IPS DF 6.9 (cell line): ENCODE measurements around the gene REPS1.
"Not testable (repeated sequence)": the region's sequence is repeated elsewhere in the genome, so short reads cannot be mapped to it uniquely, and the experiment has no call there.

ENCODE experiments used
- DNase-seq: peaks from one replicate; pipeline ENCODE4 v3.0.0-alpha.2; 2013; ENCODE audit warnings: low read depth, low spot score
- H3K27ac ChIP-seq: one replicate; pipeline ENCODE4 v1.5.1; 2013; ENCODE audit warnings: low read length, control low read depth
- H3K27me3 ChIP-seq: 2 replicates; pipeline ENCODE4 v1.6.1; 2013; ENCODE audit warnings: mild to moderate bottlenecking, low read length; ENCODE audit not compliant: control insufficient read depth, insufficient read depth
- H3K36me3 ChIP-seq: 2 replicates; pipeline ENCODE4 v1.6.1; 2013; ENCODE audit warnings: low read length; ENCODE audit not compliant: control insufficient read depth, insufficient read depth
- H3K4me1 ChIP-seq: 2 replicates; pipeline ENCODE4 v1.6.1; 2013; ENCODE audit warnings: low read length; ENCODE audit not compliant: control insufficient read depth, insufficient read depth
- H3K4me3 ChIP-seq: 2 replicates; pipeline ENCODE4 v1.5.1; 2013; ENCODE audit warnings: mild to moderate bottlenecking, low read length
- H3K9me3 ChIP-seq: 2 replicates; pipeline ENCODE4 v1.6.1; 2013; ENCODE audit warnings: low read length, inconsistent platforms; ENCODE audit not compliant: control insufficient read depth, insufficient read depth
- WGBS: extraction: QIAGEN DNeasy Blood & Tissue Kit; methylation state at CpG from one replicate; pipeline ENCODE4 v1.1.7; 2013; ENCODE audit warnings: mixed read lengths, missing lambda C conversion rate; ENCODE audit not compliant: insufficient read length, insufficient coverage; 5-methylcytosine and 5-hydroxymethylcytosine counted together

The REPS1 gene

DNA sequence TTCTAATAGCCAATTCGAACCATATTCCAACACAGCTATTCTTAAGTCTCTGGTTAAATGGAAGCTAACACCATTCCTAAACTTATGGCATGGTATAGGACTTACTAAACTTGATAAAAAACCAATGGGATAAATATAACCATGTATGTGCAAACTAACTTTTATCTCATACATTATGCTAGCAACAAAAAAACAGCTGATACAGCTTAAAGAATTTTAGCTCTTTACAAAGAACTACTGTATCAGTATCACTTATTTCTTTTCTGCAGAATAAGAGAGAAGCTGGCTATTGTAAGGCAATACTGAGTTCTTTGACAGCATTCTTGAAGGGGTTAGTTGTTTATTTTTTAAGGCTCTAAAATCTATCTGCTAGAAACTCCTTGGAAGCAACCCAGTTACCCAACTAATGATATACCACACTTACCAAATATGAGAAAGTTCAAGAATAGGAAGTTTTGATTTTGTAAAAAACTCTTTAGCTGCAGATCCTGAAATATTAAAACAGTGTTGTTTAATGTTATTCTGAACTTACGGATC is 44.9 kb downstream of the REPS1 start:
- H3K27ac ChIP-seq = no peak overlapping the region
- DNase-seq = no peak
- no peaks in the 10 kb centered on the region for H3K4me1 ChIP-seq
- no peaks in the 10 kb centered on the region for H3K27me3 ChIP-seq
- H3K4me3 ChIP-seq = no peak overlapping the region
- H3K36me3 ChIP-seq = peaks cover 2% of the 10 kb centered on the region; the same call in 1 of the 2 replicates
- no CpG with 5 or more reads among the region's 2 CpGs for WGBS
- no peaks in the 10 kb centered on the region for H3K9me3 ChIP-seq

DNA sequence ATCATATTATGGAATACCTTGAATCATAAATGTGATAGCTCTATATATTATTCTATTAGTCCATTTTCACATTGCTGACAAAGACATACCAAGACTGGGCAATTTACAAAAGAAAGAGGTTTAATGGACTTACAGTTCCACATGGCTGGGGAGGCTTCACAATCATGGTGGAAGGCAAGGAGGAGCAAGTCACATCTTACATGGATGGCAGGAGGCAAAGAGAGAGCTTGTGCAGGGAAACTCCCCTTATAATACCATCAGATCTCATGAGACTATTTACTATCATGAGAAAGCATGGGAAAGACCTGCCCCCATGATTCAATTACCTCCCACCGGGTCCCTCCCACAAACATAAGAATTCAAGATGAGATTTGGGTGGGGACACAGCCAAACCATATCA is 51.2 kb downstream of the REPS1 start:
- not testable (repeated sequence) for H3K27me3 ChIP-seq, DNase-seq, H3K36me3 ChIP-seq, H3K27ac ChIP-seq, H3K4me3 ChIP-seq, H3K4me1 ChIP-seq, H3K9me3 ChIP-seq
- no CpG with 5 or more reads among the region's 1 CpG for WGBS

DNA sequence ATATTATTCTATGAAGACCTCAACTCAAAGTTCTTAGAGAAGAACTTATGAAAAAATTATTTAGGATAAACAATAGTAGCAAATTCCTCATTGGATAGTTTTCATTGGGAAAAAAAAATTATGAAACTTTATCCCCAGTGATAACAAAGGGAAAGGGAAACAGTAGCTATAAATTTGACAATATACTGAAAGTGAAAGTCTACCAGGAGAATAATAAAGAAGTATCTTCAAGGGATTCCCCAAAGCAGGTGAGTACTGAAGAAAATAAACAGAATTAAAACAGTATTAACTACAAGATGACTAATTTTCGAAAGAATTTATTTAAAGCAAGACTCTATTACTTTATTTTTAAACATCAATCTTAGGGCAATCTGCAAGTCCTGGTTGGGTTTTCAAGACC is 56.4 kb downstream of the REPS1 start:
- no peaks in the 10 kb centered on the region for H3K27me3 ChIP-seq
- no peak for DNase-seq
- no peaks in the 10 kb centered on the region for H3K4me1 ChIP-seq
- no CpG with 5 or more reads among the region's 1 CpG for WGBS
- H3K36me3 ChIP-seq = no peaks in the 10 kb centered on the region; the same call in 1 of the 2 replicates
- no peaks in the 10 kb centered on the region for H3K9me3 ChIP-seq
- H3K4me3 ChIP-seq = no peak overlapping the region
- no peak overlapping the region for H3K27ac ChIP-seq

DNA sequence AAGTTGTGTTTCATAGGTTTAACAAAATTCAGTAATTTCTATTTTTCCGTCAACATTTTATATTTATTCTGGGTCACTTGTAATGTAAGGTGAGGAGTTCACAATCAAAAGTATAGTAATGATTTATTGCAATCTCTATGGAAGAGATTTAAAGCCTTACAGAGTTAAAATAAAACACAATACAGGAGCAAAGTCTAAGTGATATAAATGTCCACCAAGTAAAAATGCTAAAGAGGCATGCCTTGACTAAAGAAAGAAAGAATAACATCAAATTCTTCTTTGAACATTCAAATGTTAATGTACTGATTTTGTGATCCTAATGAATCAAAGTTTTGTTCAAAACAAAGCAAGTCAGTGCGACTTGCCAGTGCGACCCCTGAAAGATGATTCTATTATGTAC is 61.5 kb downstream of the REPS1 start:
- Histone ChIP-seq H3K9me3 (no peaks in the 10 kb centered on the region), H3K36me3 (peaks cover 2% of the 10 kb centered on the region; the same call in 1 of the 2 replicates), H3K4me3 (no peak overlapping the region), H3K4me1 (no peaks in the 10 kb centered on the region), H3K27ac (no peak overlapping the region), H3K27me3 (no peaks in the 10 kb centered on the region)
- no peak for DNase-seq
- no CpG with 5 or more reads among the region's 3 CpGs for WGBS

DNA sequence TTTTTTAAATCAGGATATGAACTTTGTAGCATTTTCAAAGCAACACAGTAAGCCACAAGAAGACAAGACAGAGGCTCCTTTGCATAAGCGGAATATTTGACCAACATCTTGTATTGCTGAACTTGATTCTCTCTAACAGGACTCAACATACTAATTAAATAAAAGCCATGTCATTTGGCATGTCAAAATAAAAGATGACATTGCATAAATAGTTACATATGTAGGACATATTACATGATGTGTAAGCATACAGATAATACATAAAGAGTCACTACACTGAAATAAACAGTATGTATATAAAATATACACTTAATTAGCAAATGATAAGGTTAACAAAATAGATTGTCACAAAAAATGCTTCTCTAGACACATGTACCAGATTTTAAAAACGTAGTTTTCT is 62.2 kb downstream of the REPS1 start:
- H3K9me3 ChIP-seq = no peaks in the 10 kb centered on the region
- no CpG with 5 or more reads among the region's 2 CpGs for WGBS
- H3K27ac ChIP-seq = no peak overlapping the region
- H3K4me1 ChIP-seq = no peaks in the 10 kb centered on the region
- DNase-seq = no peak
- H3K4me3 ChIP-seq = no peak overlapping the region
- peaks cover 2% of the 10 kb centered on the region; the same call in 1 of the 2 replicates for H3K36me3 ChIP-seq
- H3K27me3 ChIP-seq = no peaks in the 10 kb centered on the region

DNA sequence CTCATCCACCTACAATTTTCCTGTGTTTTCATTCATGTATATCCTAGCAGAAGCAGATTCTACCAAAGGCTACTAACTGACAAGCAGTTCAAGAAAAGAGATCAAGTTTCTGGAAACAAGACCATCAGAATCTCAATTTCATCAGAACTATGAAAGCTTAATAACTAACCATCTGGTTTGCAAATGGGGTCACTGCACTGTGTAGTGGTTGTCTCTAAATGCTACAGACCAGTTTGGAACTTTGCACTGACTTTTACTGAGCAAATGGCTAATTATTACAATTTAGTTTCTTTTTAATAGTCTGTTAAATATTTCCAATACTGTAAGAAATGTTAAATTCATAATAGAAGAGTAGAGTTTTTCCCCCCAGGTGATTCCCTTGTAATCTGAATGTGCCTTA is 64.5 kb downstream of the REPS1 start:
- DNase-seq = no peak
- Histone ChIP-seq H3K9me3 (no peaks in the 10 kb centered on the region), H3K27me3 (no peaks in the 10 kb centered on the region), H3K4me3 (no peak overlapping the region), H3K27ac (no peak overlapping the region), H3K36me3 (peaks cover 5% of the 10 kb centered on the region; the same call in 1 of the 2 replicates), H3K4me1 (no peaks in the 10 kb centered on the region)

DNA sequence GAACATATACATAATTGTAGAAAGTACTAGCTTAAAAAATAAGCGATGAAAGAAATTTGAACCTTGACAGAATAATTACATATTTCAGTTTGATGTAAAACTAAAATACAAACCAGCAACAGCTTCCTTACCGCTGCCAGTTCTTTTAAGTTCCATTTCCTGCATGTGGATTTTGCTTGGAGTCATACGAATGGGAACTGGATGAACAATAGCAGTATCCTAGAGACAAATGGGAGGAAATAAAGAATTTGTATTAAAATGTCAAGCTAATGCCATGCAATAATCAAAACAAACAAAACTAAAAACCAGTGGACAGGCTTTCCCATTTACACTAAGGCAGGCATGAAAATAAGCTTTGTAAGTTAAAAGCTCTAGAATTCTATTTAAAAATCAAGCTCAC is 67.1 kb downstream of the REPS1 start:
- H3K27ac ChIP-seq = no peak overlapping the region
- no peaks in the 10 kb centered on the region for H3K4me1 ChIP-seq
- no CpG with 5 or more reads among the region's 3 CpGs for WGBS
- no peak for DNase-seq
- no peak overlapping the region for H3K4me3 ChIP-seq
- H3K36me3 ChIP-seq = peaks cover 2% of the 10 kb centered on the region; the same call in 1 of the 2 replicates
- no peaks in the 10 kb centered on the region for H3K9me3 ChIP-seq
- H3K27me3 ChIP-seq = no peaks in the 10 kb centered on the region

DNA sequence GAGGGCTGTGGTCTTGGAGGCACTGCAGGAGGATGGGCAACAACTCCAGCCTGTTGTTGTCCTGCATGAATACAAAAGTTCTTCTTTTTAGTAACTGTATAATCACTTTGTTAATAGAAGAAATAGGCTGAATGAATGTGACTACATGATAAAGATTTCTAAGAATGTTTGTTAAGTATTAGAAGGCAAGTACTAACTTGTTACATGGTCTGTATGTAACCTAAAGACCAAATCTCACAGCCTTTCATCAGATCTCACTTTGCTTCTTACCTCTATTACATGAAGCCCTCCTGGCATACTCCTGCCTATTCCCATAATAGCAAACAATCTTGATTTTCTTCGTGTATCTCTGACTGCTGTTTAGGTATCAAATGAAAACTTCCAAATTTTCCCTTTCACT is 73.4 kb downstream of the REPS1 start:
- Histone ChIP-seq H3K27me3 (no peaks in the 10 kb centered on the region), H3K27ac (no peak overlapping the region), H3K4me3 (no peak overlapping the region), H3K36me3 (peaks cover 8% of the 10 kb centered on the region; the same call in 1 of the 2 replicates), H3K9me3 (no peaks in the 10 kb centered on the region), H3K4me1 (no peaks in the 10 kb centered on the region)
- no CpG with 5 or more reads among the region's 1 CpG for WGBS
- no peak for DNase-seq

DNA sequence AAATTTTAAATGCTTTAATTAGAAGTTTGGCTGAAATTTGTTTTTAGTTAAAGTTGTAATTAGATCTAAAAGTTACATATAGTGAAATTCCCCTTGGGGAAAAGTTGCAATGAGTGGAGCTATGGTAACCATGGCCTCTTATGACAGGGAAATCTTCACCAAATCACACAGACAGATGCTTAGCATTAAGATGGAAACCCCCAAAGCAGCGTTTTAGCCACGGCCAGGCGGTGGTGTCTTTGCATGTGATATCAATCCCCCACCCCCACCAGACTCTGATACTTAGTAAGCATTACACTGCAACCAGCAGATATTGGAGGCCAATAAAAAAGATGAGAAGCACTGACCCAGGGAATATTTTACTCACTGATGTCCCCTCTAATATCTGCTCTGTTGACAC is 75.7 kb downstream of the REPS1 start:
- no CpG with 5 or more reads among the region's 3 CpGs for WGBS

DNA sequence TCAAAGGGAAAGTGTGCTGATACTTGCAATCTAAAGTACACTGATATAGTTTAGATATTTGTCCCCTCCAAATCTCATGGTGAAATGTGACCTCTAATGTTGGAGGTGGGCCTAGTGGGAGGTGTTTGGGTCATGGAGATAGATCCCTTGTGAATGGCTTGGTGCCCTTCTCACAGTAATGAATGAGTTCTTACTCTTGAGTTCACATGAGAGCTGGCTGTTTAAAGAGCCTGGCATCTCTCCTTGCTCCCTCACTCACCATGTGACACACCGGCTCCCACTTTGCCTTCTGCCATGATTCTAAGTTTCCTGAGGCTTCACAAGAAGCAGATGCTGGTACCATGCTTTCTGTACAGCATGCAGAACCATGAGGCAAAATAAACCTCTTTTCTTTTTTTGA is 78.1 kb downstream of the REPS1 start:
- Histone ChIP-seq H3K27ac (no peak overlapping the region), H3K4me3 (no peak overlapping the region), H3K9me3 (no peaks in the 10 kb centered on the region), H3K36me3 (peaks cover 10% of the 10 kb centered on the region; the same call in 1 of the 2 replicates), H3K27me3 (no peaks in the 10 kb centered on the region), H3K4me1 (no peaks in the 10 kb centered on the region)
- no CpG with 5 or more reads among the region's 1 CpG for WGBS
- DNase-seq = no peak

More for the DNA sequence above, 75.7 kb downstream of the REPS1 start:
- Histone ChIP-seq H3K9me3 (no peaks in the 10 kb centered on the region), H3K36me3 (peaks cover 12% of the 10 kb centered on the region; the same call in 1 of the 2 replicates), H3K27me3 (no peaks in the 10 kb centered on the region), H3K4me3 (no peak overlapping the region), H3K27ac (no peak overlapping the region), H3K4me1 (no peaks in the 10 kb centered on the region)
- no peak for DNase-seq

DNA sequence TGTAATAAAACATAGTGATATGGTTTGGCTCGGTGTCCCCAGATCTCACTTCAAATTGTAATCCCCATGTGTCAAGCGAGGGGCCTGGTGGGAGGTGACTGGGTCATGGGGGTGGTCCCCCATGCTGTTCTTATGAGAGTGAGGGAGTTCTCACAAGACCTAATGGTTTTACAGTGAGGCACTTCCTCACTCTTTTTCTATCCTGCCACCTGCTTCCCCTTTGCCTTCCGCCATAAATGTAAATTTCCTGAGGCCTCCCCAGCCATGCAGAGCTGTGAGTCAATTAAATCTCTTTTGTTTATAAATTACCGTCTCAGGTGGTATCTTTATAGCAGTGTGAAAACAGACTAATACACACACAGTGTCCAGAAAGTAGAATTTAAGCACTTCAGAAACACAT is 78.5 kb downstream of the REPS1 start:
- H3K9me3 ChIP-seq = no peaks in the 10 kb centered on the region
- no peaks in the 10 kb centered on the region for H3K27me3 ChIP-seq
- no peak overlapping the region for H3K4me3 ChIP-seq
- H3K4me1 ChIP-seq = no peaks in the 10 kb centered on the region
- DNase-seq = no peak
- H3K36me3 ChIP-seq = peaks cover 10% of the 10 kb centered on the region; the same call in 1 of the 2 replicates
- H3K27ac ChIP-seq = no peak overlapping the region
- WGBS = no CpG with 5 or more reads among the region's 4 CpGs
